ENCODE results near the gene PATZ1.

GRCh38 chr22:31281733-31282132 is 64.4 kb downstream of the PATZ1 start:
- TF ChIP-seq, protein P1, sequence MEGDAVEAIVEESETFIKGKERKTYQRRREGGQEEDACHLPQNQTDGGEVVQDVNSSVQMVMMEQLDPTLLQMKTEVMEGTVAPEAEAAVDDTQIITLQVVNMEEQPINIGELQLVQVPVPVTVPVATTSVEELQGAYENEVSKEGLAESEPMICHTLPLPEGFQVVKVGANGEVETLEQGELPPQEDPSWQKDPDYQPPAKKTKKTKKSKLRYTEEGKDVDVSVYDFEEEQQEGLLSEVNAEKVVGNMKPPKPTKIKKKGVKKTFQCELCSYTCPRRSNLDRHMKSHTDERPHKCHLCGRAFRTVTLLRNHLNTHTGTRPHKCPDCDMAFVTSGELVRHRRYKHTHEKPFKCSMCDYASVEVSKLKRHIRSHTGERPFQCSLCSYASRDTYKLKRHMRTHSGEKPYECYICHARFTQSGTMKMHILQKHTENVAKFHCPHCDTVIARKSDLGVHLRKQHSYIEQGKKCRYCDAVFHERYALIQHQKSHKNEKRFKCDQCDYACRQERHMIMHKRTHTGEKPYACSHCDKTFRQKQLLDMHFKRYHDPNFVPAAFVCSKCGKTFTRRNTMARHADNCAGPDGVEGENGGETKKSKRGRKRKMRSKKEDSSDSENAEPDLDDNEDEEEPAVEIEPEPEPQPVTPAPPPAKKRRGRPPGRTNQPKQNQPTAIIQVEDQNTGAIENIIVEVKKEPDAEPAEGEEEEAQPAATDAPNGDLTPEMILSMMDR (IDR thresholded peaks at IDR 0.05) = no peak
- no peak for TF ChIP-seq ZFX (IDR thresholded peaks at IDR 0.05; ENCODE audit: borderline replicate concordance)

Data from 22Rv1 (cell line).